OCI-LY1 (cell line): Measurements from ENCODE around the gene ARHGAP24.
"Not testable (repeated sequence)": the region's sequence is repeated elsewhere in the genome, so short reads cannot be mapped to it uniquely, and the experiment has no call there.

Experiments used
- H2AFZ ChIP-seq: fragments of 200-600 bp; sonication (generic), shearing (Covaris generic); 2 replicates; pipeline ENCODE4 v1.6.0; 2014; ENCODE audit warnings: antibody characterized with exemption, mild to moderate bottlenecking, low read length
- H3F3A ChIP-seq: fragments of 200-600 bp; sonication (generic), shearing (Covaris generic); 2 replicates; pipeline ENCODE4 v1.6.0; 2014; ENCODE audit warnings: mild to moderate bottlenecking, antibody characterized with exemption, low read length, moderate library complexity; ENCODE audit not compliant: insufficient read depth
- H3K27ac ChIP-seq: fragments of 200-600 bp; sonication (generic); 2 replicates; pipeline ENCODE4 v1.5.1; 2014; ENCODE audit warnings: low read length, mixed run types, mild to moderate bottlenecking, low read depth; ENCODE audit not compliant: poor library complexity, severe bottlenecking
- H3K27me3 ChIP-seq: fragments of 200-600 bp; sonication (generic); 2 replicates; pipeline ENCODE4 v1.6.0; 2014; ENCODE audit warnings: antibody characterized with exemption, mild to moderate bottlenecking, low read length, moderate library complexity; ENCODE audit not compliant: insufficient read depth
- H3K36me3 ChIP-seq: fragments of 200-600 bp; sonication (generic); 2 replicates; pipeline ENCODE4 v1.6.1; 2014; ENCODE audit warnings: mild to moderate bottlenecking, antibody characterized with exemption, low read length, moderate library complexity, mixed read lengths; ENCODE audit not compliant: insufficient read depth
- H3K4me1 ChIP-seq: fragments of 200-600 bp; sonication (generic); 2 replicates; pipeline ENCODE4 v1.5.1; 2014; ENCODE audit warnings: mild to moderate bottlenecking, low read length, moderate library complexity; ENCODE audit not compliant: insufficient read depth, severe bottlenecking
- H3K4me2 ChIP-seq: fragments of 200-600 bp; sonication (generic), shearing (Covaris generic); 2 replicates; pipeline ENCODE4 v1.6.1; 2014; ENCODE audit warnings: low read length
- H3K4me3 ChIP-seq: fragments of 200-600 bp; sonication (generic); 2 replicates; pipeline ENCODE4 v1.5.1; 2014; ENCODE audit warnings: low read length, low read depth, mild to moderate bottlenecking, mixed read lengths; ENCODE audit not compliant: poor library complexity, severe bottlenecking
- H3K79me2 ChIP-seq: fragments of 200-600 bp; shearing (Covaris generic); 2 replicates; pipeline ENCODE4 v1.6.1; 2016; ENCODE audit warnings: mixed run types, low read length, mixed read lengths; ENCODE audit not compliant: insufficient read depth
- H3K9ac ChIP-seq: fragments of 200-600 bp; sonication (generic), shearing (Covaris generic); 2 replicates; pipeline ENCODE4 v1.6.1; 2014; ENCODE audit warnings: mild to moderate bottlenecking, low read length, mixed read lengths
- H3K9me2 ChIP-seq: fragments of 200-600 bp; sonication (generic), shearing (Covaris generic); 2 replicates; pipeline ENCODE4 v1.6.1; 2014; ENCODE audit warnings: low read depth, mild to moderate bottlenecking, low read length, mixed read lengths
- H3K9me3 ChIP-seq: fragments of 200-600 bp; shearing (Covaris generic); 2 replicates; pipeline ENCODE4 v1.6.1; 2014; ENCODE audit warnings: low read length, mixed read lengths
- H4K20me1 ChIP-seq: fragments of 200-600 bp; sonication (generic), shearing (Covaris generic); 2 replicates; pipeline ENCODE4 v1.6.0; 2016; ENCODE audit warnings: mild to moderate bottlenecking, low read length; ENCODE audit not compliant: insufficient read depth
- EZH2 ChIP-seq: fragments of 200-600 bp; sonication (generic), shearing (Covaris generic); IDR thresholded peaks from 2 replicates; pipeline ENCODE4 v1.8.0; 2017; ENCODE audit warnings: borderline replicate concordance, mixed run types, mild to moderate bottlenecking, antibody characterized with exemption, low read length, moderate library complexity, mixed read lengths
- TF ChIP-seq, protein P1 (sequence below): fragments of 200-600 bp; sonication (generic), shearing (Covaris generic); IDR thresholded peaks from 2 replicates; pipeline ENCODE4 v1.5.1; 2017; ENCODE audit warnings: mild to moderate bottlenecking, antibody characterized with exemption, low read length, moderate library complexity, mixed read lengths

The ARHGAP24 gene

DNA sequence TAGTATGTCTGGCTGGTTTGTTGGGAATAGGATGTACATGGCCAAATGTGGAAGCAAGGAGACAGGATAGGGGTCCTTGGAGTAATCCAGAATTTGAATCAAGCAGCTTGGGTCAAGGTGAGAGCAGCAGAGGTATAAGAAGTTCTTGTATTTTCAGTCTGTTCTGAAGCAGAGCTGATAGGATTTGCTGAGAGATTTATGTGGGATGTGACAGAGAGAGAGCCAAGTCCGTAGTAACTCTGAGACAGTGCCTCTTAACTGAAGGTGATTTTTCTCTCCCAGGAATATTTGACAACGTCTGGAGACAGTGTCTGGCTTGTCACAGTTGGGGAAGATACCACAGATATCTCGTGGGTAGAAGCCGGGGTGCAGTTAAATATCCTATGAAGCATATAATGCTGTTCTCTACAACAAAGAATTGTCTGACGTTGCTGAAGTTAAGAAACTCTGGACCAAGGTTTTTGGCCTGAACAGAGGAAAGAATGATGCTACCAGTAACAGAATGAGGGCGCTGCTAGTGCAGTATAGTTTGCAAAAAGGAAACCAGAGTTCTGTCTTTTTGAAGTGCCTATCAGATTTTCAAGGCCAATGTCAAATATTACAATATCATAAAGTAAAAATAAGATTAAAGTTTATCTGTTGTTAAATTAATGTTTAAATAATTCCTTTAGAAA lies 184.0 kb downstream of the ARHGAP24 start:
- Histone ChIP-seq H3K27ac (peak overlapping the region; percentile 95), H3K36me3 (peaks cover 43% of the 10 kb centered on the region), H3K4me3 (peak overlapping the region; percentile 1), H3K4me1 (peaks cover 55% of the 10 kb centered on the region), H3K4me2 (peak overlapping the region; percentile 54), H3K9me3 (peaks cover 2% of the 10 kb centered on the region; the same call in 1 of the 2 replicates), H3F3A (0 out of 2 replicates have a peak, but pooled peaks cover 6% of the 10 kb centered on the region), H3K79me2 (peaks cover 45% of the 10 kb centered on the region), H3K9ac (peak overlapping the region; percentile 60), H2AFZ (no peak overlapping the region), H3K9me2 (no peaks in the 10 kb centered on the region), H4K20me1 (no peaks in the 10 kb centered on the region), H3K27me3 (no peaks in the 10 kb centered on the region)
- TF ChIP-seq, protein P1, sequence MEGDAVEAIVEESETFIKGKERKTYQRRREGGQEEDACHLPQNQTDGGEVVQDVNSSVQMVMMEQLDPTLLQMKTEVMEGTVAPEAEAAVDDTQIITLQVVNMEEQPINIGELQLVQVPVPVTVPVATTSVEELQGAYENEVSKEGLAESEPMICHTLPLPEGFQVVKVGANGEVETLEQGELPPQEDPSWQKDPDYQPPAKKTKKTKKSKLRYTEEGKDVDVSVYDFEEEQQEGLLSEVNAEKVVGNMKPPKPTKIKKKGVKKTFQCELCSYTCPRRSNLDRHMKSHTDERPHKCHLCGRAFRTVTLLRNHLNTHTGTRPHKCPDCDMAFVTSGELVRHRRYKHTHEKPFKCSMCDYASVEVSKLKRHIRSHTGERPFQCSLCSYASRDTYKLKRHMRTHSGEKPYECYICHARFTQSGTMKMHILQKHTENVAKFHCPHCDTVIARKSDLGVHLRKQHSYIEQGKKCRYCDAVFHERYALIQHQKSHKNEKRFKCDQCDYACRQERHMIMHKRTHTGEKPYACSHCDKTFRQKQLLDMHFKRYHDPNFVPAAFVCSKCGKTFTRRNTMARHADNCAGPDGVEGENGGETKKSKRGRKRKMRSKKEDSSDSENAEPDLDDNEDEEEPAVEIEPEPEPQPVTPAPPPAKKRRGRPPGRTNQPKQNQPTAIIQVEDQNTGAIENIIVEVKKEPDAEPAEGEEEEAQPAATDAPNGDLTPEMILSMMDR: peak; percentile 55
- no peak for TF ChIP-seq EZH2

DNA sequence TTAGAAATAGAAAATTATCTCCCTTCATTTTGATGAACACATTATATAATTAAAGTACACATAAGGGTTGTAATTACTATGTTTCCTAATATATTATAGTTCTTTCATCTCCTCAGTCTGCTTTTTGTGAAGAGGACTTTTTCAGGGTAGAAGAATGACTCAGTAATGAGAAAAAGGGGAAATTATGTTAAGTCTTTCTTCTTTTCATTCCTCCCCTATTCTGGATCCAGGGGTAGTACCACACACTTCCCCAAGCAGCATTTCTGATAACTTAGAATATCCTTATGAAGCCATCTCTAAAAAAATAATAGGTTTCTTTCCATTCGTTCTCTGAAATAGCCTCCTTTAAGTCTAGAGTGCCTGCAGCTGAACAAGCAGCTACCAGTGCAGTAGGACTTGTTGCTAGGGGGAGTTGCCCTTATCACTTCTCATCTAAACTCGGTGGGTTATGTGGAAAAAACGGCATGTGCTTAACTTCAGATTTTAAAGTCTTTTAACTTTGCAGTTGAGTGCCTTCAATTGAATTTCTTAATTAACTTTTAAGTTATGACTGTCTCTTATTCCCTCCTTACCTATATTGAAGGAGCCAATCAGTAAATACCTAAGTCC lies 184.8 kb downstream of the ARHGAP24 start:
- 0 out of 2 replicates have a peak, but pooled peaks cover 6% of the 10 kb centered on the region for H3F3A ChIP-seq
- TF ChIP-seq EZH2: no peak
- TF ChIP-seq, protein P1: no peak
- H4K20me1 ChIP-seq: no peaks in the 10 kb centered on the region
- peaks cover 2% of the 10 kb centered on the region; the same call in 1 of the 2 replicates for H3K9me3 ChIP-seq
- H2AFZ ChIP-seq: no peak overlapping the region
- H3K4me3 ChIP-seq: no peak overlapping the region
- H3K36me3 ChIP-seq: peaks cover 34% of the 10 kb centered on the region
- peak overlapping the region; percentile 58 for H3K4me2 ChIP-seq
- peak overlapping the region; percentile 95 for H3K27ac ChIP-seq
- H3K9ac ChIP-seq: peak overlapping the region; percentile 60
- no peaks in the 10 kb centered on the region for H3K9me2 ChIP-seq
- H3K27me3 ChIP-seq: no peaks in the 10 kb centered on the region
- H3K79me2 ChIP-seq: peaks cover 37% of the 10 kb centered on the region
- peaks cover 55% of the 10 kb centered on the region for H3K4me1 ChIP-seq

DNA sequence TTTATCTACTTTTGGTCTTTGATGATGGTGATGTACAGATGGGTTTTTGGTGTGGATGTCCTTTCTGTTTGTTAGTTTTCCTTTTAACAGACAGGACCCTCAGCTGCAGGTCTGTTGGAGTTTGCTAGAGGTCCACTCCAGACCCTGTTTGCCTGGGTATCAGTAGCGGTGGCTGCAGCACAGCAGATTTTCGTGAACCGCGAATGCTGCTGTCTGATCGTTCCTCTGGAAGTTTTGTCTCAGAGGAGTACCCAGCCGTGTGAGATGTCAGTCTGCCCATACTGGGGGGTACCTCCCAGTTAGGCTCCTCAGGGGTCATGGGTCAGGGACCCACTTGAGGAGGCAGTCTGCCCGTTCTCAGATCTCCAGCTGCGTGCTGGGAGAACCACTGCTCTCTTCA lies 191.7 kb downstream of the ARHGAP24 start:
- not testable (repeated sequence) for H3K27me3 ChIP-seq, H3F3A ChIP-seq, H4K20me1 ChIP-seq, H3K27ac ChIP-seq, H2AFZ ChIP-seq, H3K9me3 ChIP-seq, H3K9me2 ChIP-seq, H3K4me3 ChIP-seq, H3K4me2 ChIP-seq, H3K9ac ChIP-seq
- Histone ChIP-seq H3K4me1 (peaks cover 42% of the 10 kb centered on the region), H3K36me3 (peaks cover 58% of the 10 kb centered on the region), H3K79me2 (peaks cover 33% of the 10 kb centered on the region)
